GM23338 (cell line): ENCODE results near the gene CHRNB4. TPM values are rescaled to one million over a fixed set of nuclear protein-coding genes. Genes with fewer than 3 reads are reported as not detected.

Source experiments
- ATAC-seq: fragments of 200-7000 bp; cut with Tn5 transposase; 3 replicates; pipeline ENCODE4 v1.9.1; 2020
- DNase-seq: peaks from one replicate; pipeline ENCODE4 v3.0.0-alpha.2; 2015; ENCODE audit warnings: low spot score
- H2AFZ ChIP-seq: fragments of 200-600 bp; sonication (generic); 2 replicates; pipeline ENCODE4 v1.8.0; 2016; ENCODE audit warnings: antibody characterized with exemption, mild to moderate bottlenecking, moderate library complexity
- H3F3A ChIP-seq: fragments of 200-600 bp; sonication (generic); replicated peaks from 2 replicates; pipeline ENCODE4 v1.8.0; 2017; ENCODE audit warnings: antibody characterized with exemption, mixed run types, low read depth
- H3K27ac ChIP-seq: fragments of 200-600 bp; sonication (generic); 2 replicates; pipeline ENCODE4 v1.6.1; 2016; ENCODE audit warnings: low read depth
- H3K27me3 ChIP-seq: fragments of 200-600 bp; sonication (generic); 2 replicates; pipeline ENCODE4 v1.8.0; 2016; ENCODE audit warnings: mild to moderate bottlenecking, mixed run types, moderate library complexity; ENCODE audit not compliant: insufficient read depth
- H3K36me3 ChIP-seq: fragments of 200-600 bp; sonication (generic); 2 replicates; pipeline ENCODE4 v1.8.0; 2016; ENCODE audit warnings: mild to moderate bottlenecking; ENCODE audit not compliant: insufficient read depth
- H3K4me1 ChIP-seq: fragments of 200-600 bp; sonication (generic); 2 replicates; pipeline ENCODE4 v1.8.0; 2016; ENCODE audit warnings: mild to moderate bottlenecking, moderate library complexity; ENCODE audit not compliant: insufficient read depth
- H3K4me2 ChIP-seq: fragments of 200-600 bp; sonication (generic); 2 replicates; pipeline ENCODE4 v1.7.1; 2017; ENCODE audit warnings: mixed run types
- H3K4me3 ChIP-seq: fragments of 200-600 bp; sonication (generic); 2 replicates; pipeline ENCODE4 v1.6.1; 2016; ENCODE audit warnings: mixed run types
- H3K79me2 ChIP-seq: fragments of 200-600 bp; sonication (generic); replicated peaks from 2 replicates; pipeline ENCODE4 v1.8.0; 2017; ENCODE audit warnings: mild to moderate bottlenecking; ENCODE audit not compliant: insufficient read depth
- H3K9me2 ChIP-seq: fragments of 200-600 bp; sonication (generic); 2 replicates; pipeline ENCODE4 v1.8.0; 2017; ENCODE audit not compliant: insufficient read depth
- H4K20me1 ChIP-seq: fragments of 200-600 bp; sonication (generic); replicated peaks from 2 replicates; pipeline ENCODE4 v1.8.0; 2017; ENCODE audit warnings: mild to moderate bottlenecking; ENCODE audit not compliant: insufficient read depth
- H3K27ac Mint-ChIP-seq: 2 replicates; pipeline ENCODE4 v1.8.0; 2020; ENCODE audit warnings: inconsistent platforms, mild to moderate bottlenecking, moderate library complexity, mixed read lengths
- H3K27me3 Mint-ChIP-seq: 3 replicates; pipeline ENCODE4 v1.8.0; 2022; ENCODE audit warnings: low read depth, mild to moderate bottlenecking, moderate library complexity, mixed read lengths, inconsistent platforms; ENCODE audit not compliant: insufficient read depth, poor library complexity
- H3K36me3 Mint-ChIP-seq: 3 replicates; pipeline ENCODE4 v1.8.0; 2021; ENCODE audit warnings: low read depth, mild to moderate bottlenecking, inconsistent platforms, moderate library complexity, mixed read lengths
- H3K4me1 Mint-ChIP-seq: 3 replicates; pipeline ENCODE4 v1.8.0; 2020; ENCODE audit warnings: mild to moderate bottlenecking, inconsistent platforms, mixed read lengths
- H3K4me3 Mint-ChIP-seq: 3 replicates; pipeline ENCODE4 v1.8.0; 2021; ENCODE audit warnings: moderate library complexity, mild to moderate bottlenecking, inconsistent platforms, mixed read lengths
- H3K9me3 Mint-ChIP-seq: 3 replicates; pipeline ENCODE4 v1.8.0; 2020; ENCODE audit warnings: moderate library complexity, mild to moderate bottlenecking, inconsistent platforms, mixed read lengths
- ETS1 ChIP-seq: IDR thresholded peaks from 2 replicates; pipeline ENCODE4 v1.6.1; 2016; ENCODE audit warnings: antibody characterized with exemption
- EZH2 ChIP-seq: fragments of 200-600 bp; sonication (generic); IDR thresholded peaks from one replicate; pipeline ENCODE4 v1.8.0; 2017; ENCODE audit warnings: antibody characterized with exemption, mild to moderate bottlenecking, low read depth; ENCODE audit not compliant: unreplicated experiment
- EZH2phosphoT487 ChIP-seq: fragments of 200-600 bp; sonication (generic); IDR thresholded peaks from one replicate; pipeline ENCODE4 v1.8.1; 2018; ENCODE audit warnings: antibody characterized with exemption; ENCODE audit not compliant: unreplicated experiment
- JUNB ChIP-seq: IDR thresholded peaks from one replicate; pipeline ENCODE4 v1.6.1; 2016; ENCODE audit warnings: antibody characterized with exemption; ENCODE audit not compliant: unreplicated experiment
- NANOG ChIP-seq: IDR thresholded peaks from 2 replicates; pipeline ENCODE4 v1.6.1; 2016; ENCODE audit warnings: antibody characterized with exemption, borderline replicate concordance
- POLR2AphosphoS5 ChIP-seq: IDR thresholded peaks from 2 replicates; pipeline ENCODE4 v1.6.1; 2016; ENCODE audit warnings: antibody characterized with exemption, low read depth
- REST ChIP-seq: IDR thresholded peaks from one replicate; pipeline ENCODE4 v1.6.1; 2018; ENCODE audit warnings: antibody characterized with exemption; ENCODE audit not compliant: unreplicated experiment
- STAT1 ChIP-seq: IDR thresholded peaks from one replicate; pipeline ENCODE4 v1.6.1; 2016; ENCODE audit warnings: antibody characterized with exemption; ENCODE audit not compliant: unreplicated experiment
- ZNF114 ChIP-seq: fragments of 250-450 bp; sonication (Bioruptor Pico); IDR thresholded peaks from 2 replicates; pipeline ENCODE4 v1.5.0; 2020; ENCODE audit warnings: mild to moderate bottlenecking, moderate library complexity
- ZNF331 ChIP-seq: fragments of 250-450 bp; sonication (Bioruptor Pico); IDR thresholded peaks from 2 replicates; pipeline ENCODE4 v1.5.0; 2020; ENCODE audit warnings: low read depth, mild to moderate bottlenecking, moderate library complexity
- ZNF462 ChIP-seq: fragments of 250-450 bp; sonication (Bioruptor Pico); IDR thresholded peaks from 2 replicates; pipeline ENCODE4 v1.5.0; 2020; ENCODE audit warnings: mild to moderate bottlenecking, moderate library complexity
- polyA plus RNA-seq: library from polyadenylated mRNA; unstranded; fragments of >200 nt; fragmentation: Nextera tagmentation; extraction: Ambion mirVana; gene quantifications from 2 replicates; pipeline ENCODE4 v1.2.1, GENCODE V29; 2016
- total RNA-seq: library from RNA; depleted of rRNA; stranded (reverse); fragments of >200 nt; shearing (Covaris generic); gene quantifications from 2 replicates; pipeline ENCODE4 v1.2.3, GENCODE V29; 2014

Gene CHRNB4
- total and polyA plus RNA-seq, 2 experiments from 2014 or later: 1.4 to 1.6 TPM

- Histone ChIP-seq H2AFZ (no peak overlapping the region), H3K36me3 (no peaks in the 10 kb centered on the region), H3K4me1 (peaks cover 48% of the 10 kb centered on the region), H4K20me1 (no peaks in the 10 kb centered on the region), H3F3A (no peaks in the 10 kb centered on the region), H3K9me2 (no peaks in the 10 kb centered on the region), H3K4me3 (peak overlapping the region; percentile 12; the same call in 1 of the 2 replicates), H3K79me2 (no peaks in the 10 kb centered on the region), H3K4me2 (peak overlapping the region; percentile 33), H3K27me3 (no peaks in the 10 kb centered on the region), H3K27ac (no peak overlapping the region)
- Mint-ChIP-seq H3K27me3 (peaks cover 20% of the 10 kb centered on the region), H3K9me3 (no peaks in the 10 kb centered on the region), H3K4me1 (peaks cover 52% of the 10 kb centered on the region), H3K27ac (peak overlapping the region; percentile 82; the same call in 1 of the 2 replicates), H3K4me3 (peak overlapping the region; percentile 45), H3K36me3 (no peaks in the 10 kb centered on the region)
- DNase-seq (peak; percentile 69), ATAC-seq (peak; percentile 45)
- TF ChIP-seq NANOG (peak; percentile 95), ETS1 (no peak)
Observed at GRCh38 chr15:78671626-78672211, 30.7 kb upstream of the CHRNB4 start.

GRCh38 chr15:78668987-78669386 is 28.0 kb upstream of the CHRNB4 start:
- H3K9me3 Mint-ChIP-seq: no peaks in the 10 kb centered on the region
- no peak overlapping the region for H3K27ac Mint-ChIP-seq
- H3K4me2 ChIP-seq: peak overlapping the region; percentile 66; the same call in 1 of the 2 replicates
- TF ChIP-seq POLR2AphosphoS5 (no peak), ZNF462 (CRISPR knock-in tag) (no peak), REST (no peak), EZH2 (no peak), NANOG (no peak), ZNF114 (CRISPR knock-in tag) (no peak), JUNB (no peak), EZH2phosphoT487 (no peak), ZNF331 (CRISPR knock-in tag) (no peak), STAT1 (no peak)

More at GRCh38 chr15:78668987-78669386, 28.0 kb upstream of the CHRNB4 start:
- Histone ChIP-seq H3K9me2 (no peaks in the 10 kb centered on the region), H3K4me3 (no peak overlapping the region), H4K20me1 (no peaks in the 10 kb centered on the region), H3K27me3 (no peaks in the 10 kb centered on the region), H3F3A (no peaks in the 10 kb centered on the region), H2AFZ (peak overlapping the region; percentile 69; the same call in 1 of the 2 replicates), H3K79me2 (no peaks in the 10 kb centered on the region), H3K36me3 (no peaks in the 10 kb centered on the region), H3K27ac (no peak overlapping the region), H3K4me1 (peaks cover 48% of the 10 kb centered on the region)
- Mint-ChIP-seq H3K4me3 (no peak overlapping the region), H3K4me1 (peaks cover 40% of the 10 kb centered on the region), H3K36me3 (no peaks in the 10 kb centered on the region), H3K27me3 (peaks cover 11% of the 10 kb centered on the region)
- ATAC-seq (no peak; the same call in 2 of the 3 replicates), DNase-seq (no peak)
